ENCODE results near the gene CATSPER1. TPM values are rescaled to one million over a fixed set of nuclear protein-coding genes. Genes with fewer than 3 reads are reported as not detected.

CATSPER1 gene
- total RNA-seq (not detected), polyA plus RNA-seq (not detected)

DNA sequence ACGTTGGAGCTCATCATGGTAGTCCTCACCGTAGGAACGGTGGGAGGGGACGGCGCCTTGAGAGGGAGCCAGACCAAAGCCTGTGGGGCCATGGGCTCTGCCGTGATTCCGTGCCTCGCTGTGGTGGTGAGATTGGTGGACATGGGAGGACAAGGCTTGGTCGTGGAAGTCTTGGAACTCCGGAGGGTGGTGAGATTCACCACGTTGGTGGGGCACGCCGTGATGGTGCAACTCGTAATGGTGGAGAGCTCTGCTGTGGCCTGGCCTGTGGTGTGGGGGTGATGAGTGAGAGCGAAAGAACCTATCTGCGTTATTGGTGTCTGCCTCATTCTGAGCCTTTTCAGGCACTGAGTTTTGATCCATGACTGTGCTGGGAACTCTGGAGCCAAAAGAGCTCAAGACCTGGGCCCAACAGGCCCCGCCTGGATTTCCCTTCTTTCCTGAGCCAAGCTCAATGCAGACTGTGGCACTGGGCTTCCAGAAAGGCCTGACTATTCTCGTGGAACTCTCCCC, at the start of gene CATSPER1:
Gene CATSPER1, minus strand, starts transcription at position 463 of the 513 bp plus-strand sequence. Its CDS starts 100 bp downstream, at position 363.
- intact Hi-C loops (cut with micrococcal nuclease), result no loop called here

DNA sequence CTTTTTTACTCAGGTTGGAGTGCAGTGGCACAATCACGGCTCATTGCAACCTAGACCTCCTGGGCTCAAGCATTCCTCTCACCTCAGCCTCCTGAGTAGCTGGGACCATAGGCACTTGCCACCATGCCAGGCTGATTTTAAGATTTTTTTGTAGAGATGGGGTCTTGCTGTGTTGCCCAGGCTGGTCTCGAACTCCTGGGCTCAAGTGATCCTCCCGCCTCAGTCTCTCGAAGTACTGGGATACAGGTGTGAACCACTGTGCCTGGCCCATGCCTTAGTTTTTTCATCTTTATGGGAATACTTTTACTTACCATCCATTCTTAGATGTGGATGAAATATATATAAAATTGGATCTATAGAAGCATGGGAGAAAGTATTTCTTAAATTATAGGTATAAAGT, 49.0 kb upstream of the CATSPER1 start:
- Mint-ChIP-seq H3K4me1 (peaks cover 54 to 84% (median 67%) of the 10 kb centered on the region in 4 donors), H3K36me3 (peaks cover 42 to 71% of the 10 kb centered on the region in 2 donors), H3K9me3 (no peaks in the 10 kb centered on the region), H3K4me3 (no peak overlapping the region), H3K27ac (peak overlapping the region in 3 of 7 donors; percentile 29 to 79 (median 65)), H3K27me3 (no peaks in the 10 kb centered on the region)
- POLR2A ChIA-PET (ENCODE audit: partially characterized antibody), result interaction anchor here (0.6 to 12.2 kb wide), 5 partner anchors 14 to 96 kb away, joined by 3 to 185 read pairs (median 8); partner anchors contain the start of gene SF3B2
- peaks cover 18% of the 10 kb centered on the region for H3K36me3 ChIP-seq (ENCODE audit: insufficient read depth, low read length)
- no peaks in the 10 kb centered on the region for H3K9me3 ChIP-seq (ENCODE audit: control insufficient read depth in 1 of 2, low read length in 2 of 2)
- no peak overlapping the region for H3K4me3 ChIP-seq (ENCODE audit: low read length in 2 of 2)
- no peak overlapping the region for H3K27ac ChIP-seq (ENCODE audit: low read depth, low read length)
- DNase-seq, result no peak
- intact Hi-C loops (cut with micrococcal nuclease), result no loop called here
- CTCF ChIA-PET (ENCODE audit: partially characterized antibody), result interaction anchor here (0.6 to 14.8 kb wide), 4 partner anchors 21 to 168 kb away, joined by 3 to 231 read pairs (median 6); no protein-coding TSS in a partner anchor
- peaks cover 76% of the 10 kb centered on the region for H3K4me1 ChIP-seq (ENCODE audit: insufficient read depth, low read length)
- H3K27me3 ChIP-seq (ENCODE audit: insufficient read depth, low read length), result no peaks in the 10 kb centered on the region

More for the DNA sequence above, at the start of gene CATSPER1:
- CTCF ChIA-PET (ENCODE audit: partially characterized antibody), result interaction anchor here (0.8 kb wide), 1 partner anchor 19 kb away, joined by 3 read pairs; no protein-coding TSS in a partner anchor
- no peak within 1 kb of the TSS for H3K27ac ChIP-seq (ENCODE audit: low read depth, low read length)
- H3K9me3 Mint-ChIP-seq, result no peaks in the 10 kb centered on the region
- peaks cover 0 to 8% (median 5%) of the 10 kb centered on the region in 4 donors for H3K4me1 Mint-ChIP-seq
- no peaks in the 10 kb centered on the region for H3K9me3 ChIP-seq (ENCODE audit: control insufficient read depth in 1 of 2, low read length in 2 of 2)
- H3K4me3 ChIP-seq (ENCODE audit: low read length in 2 of 2), result no peak within 1 kb of the TSS
- no peak within 1 kb of the TSS for H3K4me3 Mint-ChIP-seq
- H3K27me3 ChIP-seq (ENCODE audit: insufficient read depth, low read length), result no peaks in the 10 kb centered on the region
- POLR2A ChIA-PET (ENCODE audit: partially characterized antibody), result interaction anchor here (1.5 kb wide), 1 partner anchor 27 kb away, joined by 4 read pairs; no protein-coding TSS in a partner anchor
- H3K36me3 Mint-ChIP-seq, result no peaks in the 10 kb centered on the region
- peak in 1 of 5 donors; percentile 5 for DNase-seq
- peaks cover 4 to 6% of the 10 kb centered on the region in 2 donors for H3K27me3 Mint-ChIP-seq
- peak within 1 kb of the TSS in 1 of 7 donors; percentile 17 for H3K27ac Mint-ChIP-seq
- peaks cover 6% of the 10 kb centered on the region for H3K4me1 ChIP-seq (ENCODE audit: insufficient read depth, low read length)
- H3K36me3 ChIP-seq (ENCODE audit: insufficient read depth, low read length), result no peaks in the 10 kb centered on the region

DNA sequence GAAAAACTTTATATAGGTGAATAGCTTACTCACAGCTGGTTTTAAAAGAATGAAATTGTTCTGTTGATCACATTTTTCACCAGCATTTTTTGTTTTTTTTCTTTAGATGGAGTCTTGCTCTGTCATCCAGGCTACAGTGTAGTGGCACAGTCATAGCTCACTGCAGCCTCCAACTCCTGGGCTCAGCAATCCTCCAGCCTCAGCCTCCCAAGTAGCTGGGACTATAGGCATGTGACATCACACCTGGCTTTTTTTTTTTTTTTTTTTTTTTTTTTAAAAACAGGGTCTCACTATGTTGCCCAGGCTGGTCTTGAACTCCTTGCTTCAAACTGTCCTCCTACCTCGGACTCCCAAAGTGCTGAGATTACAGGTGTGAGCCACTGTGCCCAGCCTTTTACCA, 47.4 kb upstream of the CATSPER1 start:
- peaks cover 72% of the 10 kb centered on the region for H3K4me1 ChIP-seq (ENCODE audit: insufficient read depth, low read length)
- no peaks in the 10 kb centered on the region for H3K27me3 ChIP-seq (ENCODE audit: insufficient read depth, low read length)
- Mint-ChIP-seq H3K27me3 (no peaks in the 10 kb centered on the region), H3K9me3 (no peaks in the 10 kb centered on the region), H3K36me3 (peaks cover 36 to 69% of the 10 kb centered on the region in 2 donors), H3K4me3 (peak overlapping the region in 6 of 8 donors; percentile 15 to 98 (median 63)), H3K27ac (peak overlapping the region in 3 of 7 donors; percentile 22 to 97 (median 47)), H3K4me1 (peaks cover 44 to 78% (median 60%) of the 10 kb centered on the region in 4 donors)
- H3K27ac ChIP-seq (ENCODE audit: low read depth, low read length), result peak overlapping the region; percentile 66
- POLR2A ChIA-PET (ENCODE audit: partially characterized antibody), result interaction anchor here (5.4 to 12.2 kb wide), 3 partner anchors 7 to 53 kb away, joined by 36 to 214 read pairs (median 185); no protein-coding TSS in a partner anchor
- peaks cover 25% of the 10 kb centered on the region for H3K36me3 ChIP-seq (ENCODE audit: insufficient read depth, low read length)
- intact Hi-C loops (cut with micrococcal nuclease), result no loop called here
- H3K4me3 ChIP-seq (ENCODE audit: low read length in 2 of 2), result no peak overlapping the region
- CTCF ChIA-PET (ENCODE audit: partially characterized antibody), result interaction anchor here (0.7 to 14.8 kb wide), 2 partner anchors 46 to 1102 kb away, joined by 3 to 231 read pairs; partner anchors contain the start of gene MAJIN
- no peak for DNase-seq
- no peaks in the 10 kb centered on the region for H3K9me3 ChIP-seq (ENCODE audit: control insufficient read depth in 1 of 2, low read length in 2 of 2)

DNA sequence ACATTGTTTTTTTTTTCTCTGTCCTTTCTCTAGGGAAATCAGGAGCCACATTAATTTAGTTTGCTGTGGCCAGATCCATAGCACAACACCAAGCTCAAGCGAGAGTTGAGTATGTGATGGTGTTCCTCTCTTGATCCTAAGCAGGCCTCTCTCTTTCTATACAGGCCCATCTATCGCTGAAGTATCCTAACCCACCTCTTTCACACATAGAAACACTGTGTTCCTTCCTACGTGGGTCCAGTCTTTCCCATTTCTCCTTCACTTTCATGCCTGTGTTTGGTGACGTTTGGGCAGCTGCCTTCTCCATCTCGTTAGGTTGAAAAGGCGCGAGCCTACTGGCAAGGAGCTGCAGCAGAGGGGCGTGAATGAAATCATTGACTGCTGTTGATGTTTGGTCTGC, 46.2 kb upstream of the CATSPER1 start:
- Histone ChIP-seq H3K4me3 (ENCODE audit: low read length in 2 of 2) (peak overlapping the region in 1 of 2 donors; percentile 15), H3K36me3 (ENCODE audit: insufficient read depth, low read length) (peaks cover 35% of the 10 kb centered on the region), H3K27ac (ENCODE audit: low read depth, low read length) (peak overlapping the region; percentile 66), H3K4me1 (ENCODE audit: insufficient read depth, low read length) (peaks cover 69% of the 10 kb centered on the region), H3K9me3 (ENCODE audit: control insufficient read depth in 1 of 2, low read length in 2 of 2) (no peaks in the 10 kb centered on the region), H3K27me3 (ENCODE audit: insufficient read depth, low read length) (no peaks in the 10 kb centered on the region)
- DNase-seq, result no peak
- intact Hi-C loops (cut with micrococcal nuclease), result no loop called here
- Mint-ChIP-seq H3K4me3 (peak overlapping the region; percentile 91 to 98 (median 96)), H3K9me3 (no peaks in the 10 kb centered on the region), H3K4me1 (peaks cover 41 to 79% (median 59%) of the 10 kb centered on the region in 4 donors), H3K27ac (peak overlapping the region; percentile 92 to 97 (median 93)), H3K27me3 (no peaks in the 10 kb centered on the region), H3K36me3 (peaks cover 31 to 73% of the 10 kb centered on the region in 2 donors)
- ChIA-PET POLR2A (ENCODE audit: partially characterized antibody) (interaction anchor here (4.8 to 8.3 kb wide), 4 partner anchors 8 to 54 kb away, joined by 36 to 214 read pairs (median 92); no protein-coding TSS in a partner anchor), CTCF (ENCODE audit: partially characterized antibody) (interaction anchor here (11.1 to 14.8 kb wide), 2 partner anchors 8 to 47 kb away, joined by 146 to 231 read pairs; no protein-coding TSS in a partner anchor)

GRCh38 chr11:66072081-66072480, 45.8 kb upstream of the CATSPER1 start:
- Histone ChIP-seq H3K27me3 (ENCODE audit: insufficient read depth, low read length) (no peaks in the 10 kb centered on the region), H3K9me3 (ENCODE audit: control insufficient read depth in 1 of 2, low read length in 2 of 2) (no peaks in the 10 kb centered on the region), H3K27ac (ENCODE audit: low read depth, low read length) (peak overlapping the region; percentile 66), H3K4me3 (ENCODE audit: low read length in 2 of 2) (peak overlapping the region; percentile 35 to 98), H3K36me3 (ENCODE audit: insufficient read depth, low read length) (peaks cover 40% of the 10 kb centered on the region), H3K4me1 (ENCODE audit: insufficient read depth, low read length) (peaks cover 65% of the 10 kb centered on the region)
- no peak for DNase-seq
- Mint-ChIP-seq H3K4me1 (peaks cover 41 to 77% (median 59%) of the 10 kb centered on the region in 4 donors), H3K36me3 (peaks cover 31 to 74% of the 10 kb centered on the region in 2 donors), H3K9me3 (no peaks in the 10 kb centered on the region), H3K27me3 (no peaks in the 10 kb centered on the region), H3K4me3 (peak overlapping the region; percentile 91 to 98 (median 96)), H3K27ac (peak overlapping the region; percentile 92 to 97 (median 93))
- intact Hi-C loops (cut with micrococcal nuclease), result no loop called here
- CTCF ChIA-PET (ENCODE audit: partially characterized antibody), result interaction anchor here (1.0 to 14.8 kb wide), 6 partner anchors 8 to 62 kb away, joined by 3 to 231 read pairs (median 74); no protein-coding TSS in a partner anchor
- POLR2A ChIA-PET (ENCODE audit: partially characterized antibody), result interaction anchor here (0.8 to 8.3 kb wide), 8 partner anchors 9 to 182 kb away, joined by 3 to 214 read pairs (median 56); partner anchors contain the start of genes CCDC85B, GAL3ST3 and SF3B2

DNA sequence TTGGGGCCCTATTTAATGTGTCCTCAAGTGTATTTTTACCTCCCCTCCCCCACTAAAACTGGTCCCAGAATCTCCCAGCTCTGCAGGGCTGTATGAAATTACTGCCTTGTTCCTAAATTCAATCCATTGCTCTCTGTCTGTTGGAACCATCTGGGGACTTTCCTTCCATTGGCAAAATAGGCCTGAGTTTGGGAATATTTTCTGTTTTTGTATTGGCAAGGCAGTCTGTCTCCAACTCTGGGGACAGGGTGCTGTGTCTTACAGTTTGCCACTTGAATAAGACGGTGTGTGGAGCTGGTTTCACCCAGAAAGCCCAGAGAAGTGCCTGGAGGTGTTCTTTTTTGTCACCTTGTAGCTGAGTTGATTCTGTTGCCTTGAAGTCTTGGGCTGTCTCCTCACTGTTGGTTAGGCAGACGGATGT, 45.1 kb upstream of the CATSPER1 start:
- Mint-ChIP-seq H3K27me3 (no peaks in the 10 kb centered on the region), H3K9me3 (no peaks in the 10 kb centered on the region), H3K36me3 (peaks cover 32 to 75% of the 10 kb centered on the region in 2 donors), H3K4me1 (peaks cover 45 to 76% (median 59%) of the 10 kb centered on the region in 4 donors), H3K4me3 (peak overlapping the region; percentile 91 to 98 (median 96)), H3K27ac (peak overlapping the region; percentile 92 to 97 (median 93))
- ChIA-PET CTCF (ENCODE audit: partially characterized antibody) (interaction anchor here (1.0 to 14.8 kb wide), 7 partner anchors 9 to 63 kb away, joined by 3 to 231 read pairs (median 29); no protein-coding TSS in a partner anchor), POLR2A (ENCODE audit: partially characterized antibody) (interaction anchor here (0.8 to 8.3 kb wide), 13 partner anchors 9 to 218 kb away, joined by 3 to 214 read pairs (median 19); partner anchors contain the start of genes BANF1, CCDC85B, EIF1AD and GAL3ST3)
- H3K27ac ChIP-seq (ENCODE audit: low read depth, low read length), result peak overlapping the region; percentile 66
- DNase-seq, result peak; percentile 22 to 59 (median 29)
- H3K27me3 ChIP-seq (ENCODE audit: insufficient read depth, low read length), result no peaks in the 10 kb centered on the region
- intact Hi-C loops (cut with micrococcal nuclease), result loop anchor here (1.0 kb wide), 2 partner anchors 10 to 29 kb away; no protein-coding TSS in a partner anchor
- H3K9me3 ChIP-seq (ENCODE audit: control insufficient read depth in 1 of 2, low read length in 2 of 2), result no peaks in the 10 kb centered on the region
- H3K4me3 ChIP-seq (ENCODE audit: low read length in 2 of 2), result peak overlapping the region; percentile 59 to 98
- peaks cover 64% of the 10 kb centered on the region for H3K4me1 ChIP-seq (ENCODE audit: insufficient read depth, low read length)
- H3K36me3 ChIP-seq (ENCODE audit: insufficient read depth, low read length), result peaks cover 42% of the 10 kb centered on the region
